Right cardiac atrium (tissue), 5 donors: ENCODE data around the gene ABR. TPM values are rescaled to one million over a fixed set of nuclear protein-coding genes. Genes with fewer than 3 reads are reported as not detected.

Source experiments
- ATAC-seq, 2 donors: fragments of 200-7000 bp; cut with Tn5 transposase; one replicate each; pipeline versions ENCODE4 v1.8.0 to v1.9.1; 2020; ENCODE audit warnings: moderate library complexity in 2 of 2, mild to moderate bottlenecking in 1 of 2
- DNase-seq, 3 donors: peaks; one replicate each; pipeline ENCODE4 v3.0.0-alpha.2; 2020
- H3K27ac ChIP-seq: one replicate; pipeline ENCODE4 v1.5.1; 2013; ENCODE audit warnings: mild to moderate bottlenecking, low read length, control low read depth, moderate library complexity
- H3K27me3 ChIP-seq: one replicate; pipeline ENCODE4 v1.6.1; 2013; ENCODE audit not compliant: control insufficient read depth, insufficient read depth
- H3K4me1 ChIP-seq: one replicate; pipeline ENCODE4 v1.6.1; 2013; ENCODE audit warnings: low read length; ENCODE audit not compliant: control insufficient read depth, insufficient read depth
- H3K4me3 ChIP-seq: one replicate; pipeline ENCODE4 v1.5.1; 2013; ENCODE audit warnings: low read length, control low read depth
- H3K9me3 ChIP-seq: one replicate; pipeline ENCODE4 v1.6.1; 2013; ENCODE audit warnings: low read length; ENCODE audit not compliant: control insufficient read depth
- WGBS: extraction: QIAGEN DNeasy Blood & Tissue Kit; methylation state at CpG from one replicate; pipeline ENCODE4 v1.1.7; 2013; 5-methylcytosine and 5-hydroxymethylcytosine counted together
- intact Hi-C, 4 donors: fragments of 100-400 bp; cut with DNase I; formaldehyde crosslinking; loops; one replicate each; pipeline versions ENCODE4 v1.11.0 to v1.14.0; 2022 to 2023
- polyA plus RNA-seq: library from polyadenylated mRNA; stranded (reverse); fragments of 200-250 nt; gene quantifications from one replicate; pipeline ENCODE4 v1.2.3, GENCODE V29; 2013
- total RNA-seq, 4 donors: library from RNA; stranded (reverse); fragmentation: NEBNext Ultra II Directional; extraction: Animal tissue kit (Norgen Biotek cat#: 25700); gene quantifications; one replicate each; pipeline ENCODE4 v1.2.1, GENCODE V29; 2021
- donor health status: healthy with polysubstance abuse.
- donor health status: DM: no; HTN: yes; CAD: no.
- donor health status: DM: no; HTN: no; CAD: no.
- donor health status: DM: no; HTN: yes; CAD: no; lungs with severe emphysema.
- donor health status: DM: yes; HTN: yes; CAD: no.

The ABR gene
- total and polyA plus RNA-seq, 5 donors = 77.4 to 164 (median 145) TPM

DNA sequence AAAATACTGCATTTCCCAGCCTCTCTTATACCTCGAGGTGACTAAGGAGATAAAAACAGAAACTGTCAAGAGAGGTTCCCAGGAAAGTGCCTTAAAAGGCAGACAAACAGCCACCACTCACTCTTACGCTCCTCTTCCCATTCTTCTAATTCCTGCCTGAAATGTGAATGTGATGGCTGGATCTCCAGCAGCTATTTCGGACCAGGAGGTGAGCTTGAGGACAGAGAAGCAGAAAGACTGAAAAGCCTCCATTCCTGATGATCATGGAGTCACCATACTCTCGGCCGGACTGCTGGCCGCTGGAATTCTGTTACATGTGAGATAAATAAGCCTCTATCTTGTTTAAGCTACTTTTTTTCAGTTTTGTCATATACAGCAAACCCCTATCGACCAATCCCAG, 41.4 kb upstream of the ABR start:
- 86% methylated on average over 7 of the region's 7 CpGs for whole genome bisulfite sequencing
- intact Hi-C loops = no loop called here

DNA sequence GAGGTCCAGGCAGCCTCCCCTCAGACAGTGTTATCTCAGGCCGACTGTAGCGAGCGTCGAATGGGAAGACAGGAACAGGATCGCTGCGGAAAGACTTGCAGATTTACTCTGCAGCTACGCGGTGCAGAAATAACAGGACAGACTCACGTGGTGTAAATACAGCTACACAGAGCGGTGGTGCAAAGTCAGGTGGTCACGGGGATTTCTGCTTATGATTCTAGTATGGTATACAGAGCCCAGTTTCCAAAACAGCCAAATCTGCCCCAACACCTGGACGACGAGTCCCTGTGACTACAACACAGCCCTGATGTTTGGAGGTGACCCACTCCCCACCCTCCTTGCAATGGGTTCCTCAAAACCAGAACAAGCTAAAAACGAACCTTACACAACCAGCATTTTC, 40.6 kb upstream of the ABR start:
- ATAC-seq (no peak), DNase-seq (no peak)
- H3K9me3 ChIP-seq = no peaks in the 10 kb centered on the region
- no peaks in the 10 kb centered on the region for H3K27me3 ChIP-seq
- H3K27ac ChIP-seq = no peak overlapping the region
- WGBS = 63% methylated on average over 14 of the region's 14 CpGs
- H3K4me3 ChIP-seq = no peak overlapping the region
- intact Hi-C loops = no loop called here
- no peaks in the 10 kb centered on the region for H3K4me1 ChIP-seq

More for the DNA sequence above, 41.4 kb upstream of the ABR start:
- no peaks in the 10 kb centered on the region for H3K9me3 ChIP-seq
- H3K27me3 ChIP-seq = no peaks in the 10 kb centered on the region
- ATAC-seq = no peak
- H3K4me3 ChIP-seq = no peak overlapping the region
- DNase-seq = no peak
- H3K27ac ChIP-seq = no peak overlapping the region
- no peaks in the 10 kb centered on the region for H3K4me1 ChIP-seq

DNA sequence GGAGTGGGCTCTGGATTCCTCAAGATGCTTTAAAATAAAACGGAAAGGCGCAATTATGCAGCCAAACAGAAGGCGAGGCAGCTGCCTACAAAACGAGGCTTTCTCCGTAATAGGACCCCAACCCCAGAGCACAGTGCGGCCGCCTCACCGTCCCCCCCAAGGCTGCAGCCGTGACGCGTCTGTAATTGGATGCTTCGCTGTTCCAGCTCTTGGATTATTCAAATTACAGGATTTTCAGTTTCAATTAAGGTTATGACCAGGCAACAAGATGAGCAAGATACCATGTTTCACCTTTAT, 37.3 kb upstream of the ABR start:
- no peaks in the 10 kb centered on the region for H3K27me3 ChIP-seq
- WGBS = 81% methylated on average over 12 of the region's 12 CpGs
- H3K27ac ChIP-seq = no peak overlapping the region
- ATAC-seq (no peak), DNase-seq (no peak)
- no peaks in the 10 kb centered on the region for H3K4me1 ChIP-seq
- intact Hi-C loops = no loop called here
- no peak overlapping the region for H3K4me3 ChIP-seq
- H3K9me3 ChIP-seq = no peaks in the 10 kb centered on the region

DNA sequence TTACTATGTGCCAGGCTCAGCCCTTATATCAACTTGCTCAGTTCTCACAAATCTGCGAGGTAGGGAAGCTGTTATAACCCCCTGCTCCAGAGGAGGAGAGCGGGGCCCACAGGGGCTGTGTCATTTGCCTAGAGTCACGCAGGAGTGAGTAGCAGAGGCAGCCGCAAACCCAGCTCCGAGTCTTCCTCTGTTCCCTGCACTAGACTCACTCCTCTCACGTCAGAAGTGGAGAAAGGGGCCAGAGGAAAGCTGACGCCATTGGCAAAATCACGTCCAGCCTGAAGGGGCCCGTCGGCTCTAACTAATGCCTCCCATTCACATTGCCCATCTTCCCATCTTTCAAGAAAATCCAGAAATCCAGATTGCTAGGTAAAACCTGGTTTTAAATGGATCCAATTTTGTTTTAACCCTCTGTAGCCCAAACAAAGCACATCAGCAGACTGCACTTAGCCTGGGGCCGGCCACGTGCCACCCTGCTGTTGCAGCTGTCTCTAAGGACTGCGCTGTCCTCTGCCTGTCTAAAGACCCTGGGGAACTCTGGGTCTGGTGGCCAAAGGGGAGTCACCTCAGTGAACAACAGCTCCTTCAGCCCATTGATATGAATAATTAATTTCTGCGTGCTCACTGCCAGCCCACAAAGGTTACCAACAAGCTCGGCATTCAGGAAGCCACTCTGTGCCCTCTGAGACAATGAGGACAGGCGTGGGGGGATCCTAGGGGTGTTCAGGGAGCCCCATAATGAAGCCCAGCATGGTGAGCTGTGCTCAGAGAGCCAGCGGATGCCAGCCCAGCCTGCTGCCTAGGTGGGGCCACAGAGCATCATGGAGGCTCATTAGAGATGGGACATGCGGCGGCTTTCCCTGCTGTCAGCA, 36.7 kb upstream of the ABR start:
- intact Hi-C loops = no loop called here
- 66% methylated on average over 19 of the region's 19 CpGs for WGBS
- no peaks in the 10 kb centered on the region for H3K4me1 ChIP-seq
- no peaks in the 10 kb centered on the region for H3K9me3 ChIP-seq
- no peak overlapping the region for H3K27ac ChIP-seq
- H3K27me3 ChIP-seq = no peaks in the 10 kb centered on the region
- DNase-seq = no peak
- peak in 1 of 2 donors; percentile 40 for ATAC-seq
- H3K4me3 ChIP-seq = no peak overlapping the region

DNA sequence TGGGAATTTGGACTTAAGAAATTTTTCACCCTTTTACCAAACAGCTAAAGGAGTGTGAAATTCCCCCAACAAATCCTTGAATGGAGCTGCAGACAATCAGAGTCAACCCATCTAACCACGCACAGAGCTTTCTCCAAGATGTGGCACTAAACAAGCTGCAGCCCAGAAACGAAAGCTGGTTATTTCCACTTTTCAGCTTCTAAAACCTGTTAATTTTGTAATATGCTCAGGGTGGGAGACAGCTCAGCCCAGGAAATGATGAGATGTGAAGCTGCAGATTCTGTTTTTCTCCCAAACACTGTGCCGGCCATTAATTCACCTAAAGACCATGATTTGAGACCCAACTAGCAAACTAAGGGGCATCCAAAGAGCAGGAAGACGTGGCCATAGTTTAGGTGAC, 33.2 kb upstream of the ABR start:
- no peaks in the 10 kb centered on the region for H3K27me3 ChIP-seq

DNA sequence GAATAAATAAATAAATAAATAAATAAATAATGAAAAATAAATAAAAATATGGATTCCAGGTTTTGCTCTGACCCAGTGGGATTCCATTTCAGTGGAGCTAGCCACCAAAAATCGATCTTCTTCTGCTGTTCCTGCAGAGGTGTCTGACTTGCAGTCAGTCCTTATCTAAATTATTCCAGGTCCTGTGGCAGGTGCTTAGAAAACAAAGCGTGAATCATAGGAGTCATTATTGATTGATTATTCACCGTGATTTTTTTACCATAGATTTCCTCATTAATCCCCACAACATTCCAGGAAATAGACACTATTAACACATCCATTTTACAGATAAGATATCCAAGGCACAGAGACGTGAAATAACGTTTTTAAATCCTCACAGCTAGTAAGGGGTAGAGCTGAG, 31.5 kb upstream of the ABR start:
- H3K27me3 ChIP-seq = no peaks in the 10 kb centered on the region
- no peak overlapping the region for H3K4me3 ChIP-seq
- 65% methylated on average over 5 of the region's 5 CpGs for WGBS
- H3K9me3 ChIP-seq = no peaks in the 10 kb centered on the region
- no peaks in the 10 kb centered on the region for H3K4me1 ChIP-seq
- DNase-seq (no peak), ATAC-seq (no peak)
- no peak overlapping the region for H3K27ac ChIP-seq
- intact Hi-C loops = no loop called here

More for the DNA sequence above, 33.2 kb upstream of the ABR start:
- no peak for ATAC-seq
- DNase-seq = no peak
- no peak overlapping the region for H3K4me3 ChIP-seq
- intact Hi-C loops = no loop called here
- no peaks in the 10 kb centered on the region for H3K9me3 ChIP-seq
- WGBS = 61% methylated on average over 4 of the region's 4 CpGs
- H3K27ac ChIP-seq = no peak overlapping the region
- H3K4me1 ChIP-seq = no peaks in the 10 kb centered on the region

DNA sequence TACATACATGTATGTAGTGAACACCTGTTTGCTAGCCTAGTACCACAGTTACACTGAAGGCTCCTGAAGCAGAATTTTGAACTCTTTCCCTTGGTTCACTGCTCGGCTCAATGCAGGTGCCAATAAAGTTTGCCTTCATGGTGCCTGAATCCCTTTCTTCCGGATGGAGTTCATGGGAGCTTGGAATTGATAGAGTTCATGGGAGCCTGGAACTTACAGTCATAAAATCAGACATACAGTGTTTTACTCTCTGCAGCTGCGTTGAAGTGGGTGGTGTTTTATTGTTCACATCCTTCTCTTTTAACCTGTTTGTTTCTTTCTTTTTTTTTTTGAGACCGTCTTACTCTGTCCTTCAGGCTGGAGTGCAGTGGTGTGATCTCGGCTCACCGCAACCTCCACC, 29.2 kb upstream of the ABR start:
- 90% methylated on average over 6 of the region's 6 CpGs for WGBS
- H3K27ac ChIP-seq = no peak overlapping the region
- intact Hi-C loops = no loop called here
- DNase-seq (no peak), ATAC-seq (no peak)
- H3K27me3 ChIP-seq = no peaks in the 10 kb centered on the region
- H3K9me3 ChIP-seq = no peaks in the 10 kb centered on the region
- no peaks in the 10 kb centered on the region for H3K4me1 ChIP-seq
- H3K4me3 ChIP-seq = no peak overlapping the region

DNA sequence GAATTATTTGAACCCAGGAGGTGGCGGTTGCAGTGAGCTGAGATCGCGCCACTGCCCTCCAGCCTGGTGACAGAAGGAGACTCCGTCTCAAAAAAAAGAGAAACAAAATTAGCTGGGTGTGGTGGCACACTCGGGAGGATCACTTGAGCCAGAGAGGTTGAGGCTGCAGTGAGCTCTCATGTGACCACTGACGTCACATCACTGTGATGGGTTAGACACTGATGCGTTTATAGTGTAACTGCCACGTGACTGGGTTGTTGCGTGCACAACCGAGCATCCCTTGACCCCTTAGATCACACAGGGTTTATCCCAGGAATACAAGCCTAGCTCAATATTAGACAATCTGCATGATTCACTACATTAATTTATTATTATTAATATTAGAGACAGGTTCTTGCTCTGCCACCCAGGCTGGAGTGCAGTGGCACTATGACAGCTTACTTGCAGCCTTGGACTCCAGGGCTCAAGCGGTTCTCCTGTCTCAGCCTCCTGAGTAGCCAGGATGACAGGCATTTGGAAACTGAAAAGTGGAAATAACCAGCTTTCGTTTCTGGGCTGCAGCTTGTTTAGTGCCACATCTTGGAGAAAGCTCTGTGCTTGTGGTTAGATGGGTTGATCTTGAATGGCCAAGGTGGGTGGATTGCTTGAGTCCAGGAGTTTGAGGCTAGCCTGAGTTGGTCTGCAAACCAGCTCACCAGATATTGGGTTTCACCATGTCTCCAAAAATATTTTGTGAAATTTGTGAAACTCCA, 26.4 kb upstream of the ABR start:
- H3K9me3 ChIP-seq = no peaks in the 10 kb centered on the region
- 80% methylated on average over 12 of the region's 12 CpGs for WGBS
- no peak overlapping the region for H3K4me3 ChIP-seq
- intact Hi-C loops = no loop called here
- no peak overlapping the region for H3K27ac ChIP-seq
- no peaks in the 10 kb centered on the region for H3K4me1 ChIP-seq
- DNase-seq (peak in 2 of 3 donors; percentile 30 to 32), ATAC-seq (peak in 1 of 2 donors; percentile 21)
- no peaks in the 10 kb centered on the region for H3K27me3 ChIP-seq

DNA sequence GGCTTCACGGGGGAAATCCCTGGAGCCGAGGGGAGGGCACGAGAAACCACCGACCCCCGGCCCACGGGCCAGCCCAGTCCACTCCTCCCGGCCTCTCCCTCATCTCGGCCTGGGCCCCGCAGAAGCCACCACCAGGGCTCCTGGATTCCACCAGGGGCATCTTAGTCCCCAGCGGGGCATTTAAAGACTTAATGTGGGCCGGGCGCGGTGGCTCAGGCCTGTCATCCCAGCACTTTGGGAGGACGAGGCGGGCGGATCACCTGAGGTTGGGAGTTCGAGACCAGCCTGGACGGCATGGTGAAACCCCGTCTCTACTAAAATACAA, 24.1 kb upstream of the ABR start:
- Histone ChIP-seq H3K4me3 (peak overlapping the region; percentile 53), H3K4me1 (no peaks in the 10 kb centered on the region), H3K9me3 (no peaks in the 10 kb centered on the region), H3K27ac (peak overlapping the region; percentile 9), H3K27me3 (no peaks in the 10 kb centered on the region)
- 53% methylated on average over 19 of the region's 19 CpGs for WGBS
- intact Hi-C loops = no loop called here
- ATAC-seq (peak; percentile 25 to 38), DNase-seq (peak in 1 of 3 donors; percentile 75)

DNA sequence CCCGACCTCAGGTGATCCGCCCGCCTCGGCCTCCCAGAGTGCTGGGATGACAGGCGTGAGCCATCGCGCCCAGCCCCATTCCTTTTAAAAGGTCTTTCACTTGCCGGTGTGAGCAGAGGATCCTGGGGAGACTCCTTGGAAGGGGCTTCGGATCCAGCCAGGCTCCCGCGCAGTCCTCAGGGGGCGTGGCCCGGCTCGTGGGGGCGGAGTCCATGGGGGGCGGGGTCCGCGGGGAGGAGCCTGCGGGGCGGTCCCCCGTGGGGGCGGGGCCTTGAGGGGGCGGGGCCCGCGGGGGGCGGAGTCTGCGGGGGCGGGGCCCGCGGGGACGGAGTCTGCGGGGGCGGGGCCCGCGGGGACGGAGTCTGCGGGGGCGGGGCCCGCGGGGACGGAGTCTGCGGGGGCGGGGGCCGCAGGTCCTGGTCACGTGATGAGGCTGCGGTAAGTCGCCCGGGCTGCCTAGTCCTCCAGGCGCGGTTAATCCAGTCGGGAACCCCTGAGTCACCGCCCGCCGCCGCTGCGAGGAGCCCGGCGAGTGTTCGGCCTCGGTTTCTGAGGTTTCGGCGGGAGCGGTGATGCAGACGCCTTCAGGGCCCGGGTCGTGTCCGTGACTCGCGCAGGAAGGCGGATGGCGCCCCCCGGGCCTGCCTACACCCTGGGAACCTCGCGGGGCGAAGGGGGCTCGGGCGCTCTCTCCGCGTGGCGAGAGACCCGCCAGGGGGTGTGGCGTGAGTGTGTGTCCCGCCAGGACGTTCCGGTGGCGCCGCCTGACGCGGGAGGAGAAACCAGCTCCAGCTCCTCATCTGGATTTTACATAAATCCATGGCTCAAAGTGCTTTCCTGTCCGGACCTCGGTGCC, 23.6 kb upstream of the ABR start:
- 9% methylated on average over 79 of the region's 91 CpGs for WGBS
- Histone ChIP-seq H3K4me1 (no peaks in the 10 kb centered on the region), H3K27me3 (no peaks in the 10 kb centered on the region), H3K4me3 (peak overlapping the region; percentile 53), H3K9me3 (no peaks in the 10 kb centered on the region), H3K27ac (peak overlapping the region; percentile 9)
- intact Hi-C loops = no loop called here
- DNase-seq = peak; percentile 81 to 88 (median 87)
- ATAC-seq = peak; percentile 83 to 85

DNA sequence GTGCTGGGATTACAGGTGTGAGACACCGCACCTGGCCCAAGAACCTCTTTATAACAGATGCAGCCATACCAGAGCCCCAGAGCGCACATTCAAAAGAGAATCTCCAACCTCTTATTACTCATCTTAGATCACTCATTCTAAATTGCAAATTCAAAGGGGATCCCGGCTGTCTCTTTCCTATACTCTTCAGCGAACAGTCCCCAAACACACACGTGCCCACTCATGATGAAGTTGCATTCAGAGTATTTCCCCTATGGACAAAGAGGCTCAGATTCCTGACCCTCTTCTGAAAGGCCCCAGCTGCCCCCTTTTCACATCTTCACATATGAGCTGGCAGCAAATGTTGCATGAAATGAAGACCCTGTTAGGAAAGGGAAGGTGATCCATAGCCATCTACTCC, 22.5 kb upstream of the ABR start:
- H3K4me1 ChIP-seq = no peaks in the 10 kb centered on the region
- no peak for ATAC-seq
- no peak overlapping the region for H3K4me3 ChIP-seq
- H3K27me3 ChIP-seq = no peaks in the 10 kb centered on the region
- no peak overlapping the region for H3K27ac ChIP-seq
- H3K9me3 ChIP-seq = no peaks in the 10 kb centered on the region
- DNase-seq = no peak
- intact Hi-C loops = no loop called here
- WGBS = 93% methylated on average over 5 of the region's 5 CpGs
